K562 (cell line): ENCODE results near the gene PPFIA1. TPM values are rescaled to one million over a fixed set of nuclear protein-coding genes. Genes with fewer than 3 reads are reported as not detected.

Experiments
- ATAC-seq: fragments of 200-7000 bp; cut with Tn5 transposase; 3 replicates; pipeline ENCODE4 v1.9.1; 2020; ENCODE audit warnings: moderate library complexity
- BruUV-seq: library from RNA; stranded (reverse); fragments of 400-500 nt; replicated peaks from 2 replicates; lab custom pipeline; 2021; lab: Mats Ljungman, UMichigan
- CTCF ChIA-PET: fragments of 300-600 bp; formaldehyde crosslinking; extraction: SDS; loops from one replicate; lab custom pipeline; 2021; ENCODE audit warnings: low intra/inter-chr PET ratio; lab: Yijun Ruan, JAX
- POLR2A ChIA-PET: fragments of 300-600, 350-650 bp; sonication (Branson Sonifier 250); formaldehyde crosslinking; extraction: SDS; loops from one replicate; lab custom pipeline; 2021; ENCODE audit warnings: antibody characterized with exemption, inconsistent platforms; lab: Yijun Ruan, JAX
- DNase-seq, 4 experiments: peaks; one replicate each; pipeline versions ENCODE4 v3.0.0 to v3.0.0-alpha.2; 2011 to 2018; ENCODE audit warnings: low spot score in 3 of 4, mixed read lengths in 3 of 4; ENCODE audit errors: extremely low read depth in 1 of 4
- FAIRE-seq: peaks from 2 replicates; lab custom pipeline; 2011; peaks lifted over from hg19 to GRCh38; lab: Jason Lieb, UNC
- H2AFZ ChIP-seq: 2 replicates; pipeline ENCODE4 v1.6.0; 2011; ENCODE audit warnings: low read depth, low read length, control low read depth, inconsistent platforms
- H3K27ac ChIP-seq: fragments of 200-600 bp; 3 replicates; pipeline ENCODE4 v1.8.0; 2011; ENCODE audit warnings: low read depth, mild to moderate bottlenecking, control low read depth, inconsistent platforms, low read length, moderate library complexity, mixed read lengths; ENCODE audit errors: extremely low read depth
- H3K27me3 ChIP-seq, 2 experiments: fragments of 300-600 bp in 1 of 2; 2 replicates in 1 of 2; 3 replicates in 1 of 2; pipeline versions ENCODE4 v1.6.0 to v1.8.0; 2011; ENCODE audit warnings: inconsistent platforms in 2 of 2, low read length in 2 of 2, mild to moderate bottlenecking in 1 of 2, mixed read lengths in 1 of 2, moderate library complexity in 1 of 2; ENCODE audit not compliant: control insufficient read depth in 2 of 2, insufficient read depth in 2 of 2
- H3K36me3 ChIP-seq: fragments of 300-600 bp; 3 replicates; pipeline ENCODE4 v1.8.0; 2011; ENCODE audit warnings: mild to moderate bottlenecking, low read length, inconsistent platforms; ENCODE audit not compliant: control insufficient read depth, insufficient read depth
- H3K4me1 ChIP-seq, 2 experiments: fragments of 200-600 bp in 1 of 2; replicated peaks in 1 of 2; 2 replicates in 1 of 2; 3 replicates in 1 of 2; pipeline versions ENCODE4 v1.5.1 to v1.8.0; 2011; ENCODE audit warnings: inconsistent platforms in 2 of 2, low read length in 2 of 2, mild to moderate bottlenecking in 1 of 2, mixed read lengths in 1 of 2, moderate library complexity in 1 of 2; ENCODE audit not compliant: control insufficient read depth in 2 of 2, insufficient read depth in 2 of 2
- H3K4me2 ChIP-seq: 2 replicates; pipeline ENCODE4 v1.6.1; 2011; ENCODE audit warnings: low read length, control low read depth, inconsistent platforms, mixed read lengths; ENCODE audit not compliant: insufficient read depth
- H3K4me3 ChIP-seq: fragments of 200-600 bp; sonication (generic), shearing (Covaris generic); 2 replicates; pipeline ENCODE4 v1.5.1; 2016; ENCODE audit warnings: control low read depth, inconsistent platforms
- H3K79me2 ChIP-seq: fragments of 200-600 bp; 3 replicates; pipeline ENCODE4 v1.8.0; 2011; ENCODE audit warnings: low read length, inconsistent platforms; ENCODE audit not compliant: control insufficient read depth, insufficient read depth
- H3K9ac ChIP-seq, 2 experiments: 2 replicates each; pipeline versions ENCODE4 v1.6.0 to v1.6.1; 2011; ENCODE audit warnings: low read depth in 2 of 2, low read length in 2 of 2, control low read depth in 1 of 2, inconsistent platforms in 1 of 2, mild to moderate bottlenecking in 1 of 2, mixed read lengths in 1 of 2; ENCODE audit not compliant: insufficient read depth in 1 of 2
- H3K9me1 ChIP-seq: one replicate; pipeline ENCODE4 v1.6.0; 2011; ENCODE audit warnings: inconsistent platforms, mild to moderate bottlenecking, low read length, moderate library complexity; ENCODE audit not compliant: control insufficient read depth, insufficient read depth
- H3K9me3 ChIP-seq: replicated peaks from 2 replicates; pipeline ENCODE4 v1.5.1; 2011; ENCODE audit warnings: low read depth, low read length, inconsistent platforms; ENCODE audit not compliant: control insufficient read depth, insufficient read depth
- H4K20me1 ChIP-seq: replicated peaks from 2 replicates; pipeline ENCODE4 v1.6.1; 2011; ENCODE audit warnings: low read length, inconsistent platforms, mixed read lengths; ENCODE audit not compliant: control insufficient read depth, insufficient read depth
- C11orf30 ChIP-seq: fragments of 450-650 bp; IDR thresholded peaks from 2 replicates; pipeline ENCODE4 v1.6.1; 2016; ENCODE audit warnings: low read depth, mild to moderate bottlenecking
- KAT8 ChIP-seq: fragments of 450-650 bp; IDR thresholded peaks from 2 replicates; pipeline ENCODE4 v1.6.1; 2016; ENCODE audit warnings: low read depth, mild to moderate bottlenecking
- MAZ ChIP-seq, 2 experiments: fragments of 450-650 bp in 1 of 2; sonication (generic) in 1 of 2; formaldehyde crosslinking; IDR thresholded peaks in 1 of 2; conservative IDR thresholded peaks in 1 of 2; 2 replicates each; pipeline versions ENCODE4 v1.4.0 to v1.5.0; 2020; ENCODE audit warnings: mild to moderate bottlenecking in 1 of 2, missing genetic modification reagents in 1 of 2
- MTA2 ChIP-seq: fragments of 450-650 bp; IDR thresholded peaks from 2 replicates; pipeline ENCODE4 v1.6.1; 2016; ENCODE audit warnings: low read depth
- RBFOX2 ChIP-seq: fragments of 200-400 bp; formaldehyde crosslinking; IDR thresholded peaks from 2 replicates; pipeline ENCODE4 v1.6.1; 2017; ENCODE audit warnings: low read depth, mild to moderate bottlenecking, low read length, moderate library complexity
- SREBF2 ChIP-seq: sonication (generic); formaldehyde crosslinking; IDR thresholded peaks from 2 replicates; pipeline ENCODE4 v1.4.0; 2020; ENCODE audit warnings: mild to moderate bottlenecking, missing genetic modification reagents
- ZNF3 ChIP-seq: fragments of 250-450 bp; sonication (Bioruptor Pico); IDR thresholded peaks from 2 replicates; pipeline ENCODE4 v1.5.0; 2021; ENCODE audit warnings: mild to moderate bottlenecking, moderate library complexity
- ZNF316 ChIP-seq: fragments of 450-650 bp; IDR thresholded peaks from 2 replicates; pipeline ENCODE4 v1.6.1; 2016
- WGBS: fragments of 100-300 bp; shearing (Covaris generic); methylation state at CpG from one replicate; pipeline ENCODE4 v1.1.6; 2016; ENCODE audit warnings: low coverage, mixed read lengths; ENCODE audit not compliant: insufficient coverage; ENCODE audit errors: missing lambda C conversion rate; 5-methylcytosine and 5-hydroxymethylcytosine counted together
- in situ Hi-C: fragments of 300-500 bp; cut with MboI; formaldehyde crosslinking; loops from 4 replicates; pipeline ENCODE4 v1.15.0; 2018; ENCODE audit warnings: inconsistent platforms, mixed read lengths
- intact Hi-C: fragments of 100-400 bp; cut with micrococcal nuclease; formaldehyde crosslinking; loops from 2 replicates; pipeline ENCODE4 v1.14.2; 2022
- polyA plus RNA-seq, 8 experiments: library from polyadenylated mRNA; depleted of rRNA in 4 of 8; stranded (reverse) in 5 of 8; unstranded in 3 of 8; fragments of >200 nt; fragmentation: Nextera tagmentation in 2 of 8; fragmentation: Illumina TruSeq in 1 of 8; extraction: Ambion mirVana in 2 of 8; extraction: Trizol in 1 of 8; gene quantifications; 2 replicates each; pipeline versions ENCODE4 v1.2.1 to v1.2.3, GENCODE V29; 2011 to 2014; ENCODE audit warnings: inconsistent platforms in 1 of 8, missing spikeins in 1 of 8
- total RNA-seq, 7 experiments: library from RNA; depleted of rRNA in 6 of 7; stranded (reverse); fragments of >200 nt in 6 of 7; fragmentation: Illumina TruSeq in 2 of 7; extraction: Trizol in 2 of 7; gene quantifications; 2 replicates each; pipeline versions ENCODE4 v1.2.1 to v1.2.3, GENCODE V29; 2011 to 2021; ENCODE audit warnings: low replicate concordance in 1 of 7
- TF ChIP-seq, protein P1 (sequence below): fragments of 150-350 bp; conservative IDR thresholded peaks from 2 replicates; pipeline ENCODE4 v1.6.1; 2014; ENCODE audit warnings: low read length
- TF ChIP-seq, protein P2 (sequence below): fragments of 250-450 bp; sonication (Bioruptor Pico); IDR thresholded peaks from 2 replicates; pipeline ENCODE4 v1.4.0; 2020
- TF ChIP-seq, protein P3 (sequence below): fragments of 450-650 bp; formaldehyde crosslinking; IDR thresholded peaks from 2 replicates; pipeline ENCODE4 v1.4.0; 2020; ENCODE audit warnings: mild to moderate bottlenecking, mixed read lengths

Gene PPFIA1
- total and polyA plus RNA-seq, 9 of the 15 experiments (the other 6 are each of a cell fraction or from before 2014, with no cell fraction given): 9.9 to 41.5 (median 28.5) TPM

DNA sequence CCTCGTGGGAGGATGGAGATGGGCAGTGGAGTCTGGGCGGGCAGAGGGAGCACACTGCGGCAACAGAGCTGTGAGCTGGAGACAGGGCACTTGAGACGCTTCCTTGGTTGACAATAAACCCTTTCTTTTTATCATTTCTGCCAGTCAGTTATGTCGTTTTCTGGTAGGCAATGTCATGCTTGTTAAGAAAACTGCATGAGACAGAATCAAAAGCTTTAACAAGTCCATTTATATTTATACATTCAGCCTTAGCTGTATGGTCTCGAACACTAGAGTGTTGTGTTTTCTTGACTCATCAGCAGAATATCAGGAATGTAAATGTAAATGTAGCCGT lies 31.9 kb downstream of the PPFIA1 start:
- DNase-seq: no peak
- Histone ChIP-seq H3K9ac (peak overlapping the region in 1 of 2 experiments; percentile 54; a peak in 2 of 4 replicates), H3K9me1 (no peaks in the 10 kb centered on the region), H3K4me3 (no peak overlapping the region), H3K4me2 (no peak overlapping the region), H3K79me2 (peaks cover 24% of the 10 kb centered on the region; the same call in 2 of the 3 replicates), H3K27me3 (no peaks in the 10 kb centered on the region), H3K27ac (no peak overlapping the region), H3K4me1 (peaks cover 0 to 2% of the 10 kb centered on the region in 2 experiments; a peak in 3 of 5 replicates), H3K9me3 (no peaks in the 10 kb centered on the region), H4K20me1 (no peaks in the 10 kb centered on the region), H2AFZ (no peak overlapping the region), H3K36me3 (peaks cover 55% of the 10 kb centered on the region)
- in situ Hi-C loops (no loop called here), intact Hi-C loops (no loop called here)
- TF ChIP-seq RBFOX2 (no peak), ZNF316 (peak; percentile 47; the same call in 1 of the 2 replicates), C11orf30 (peak; percentile 15; the same call in 1 of the 2 replicates), ZNF3 (CRISPR knock-in tag) (no peak)
- FAIRE-seq: no peak
- ChIA-PET POLR2A (interaction anchor here (0.6 to 1.6 kb wide), 5 partner anchors 11 to 223 kb away, joined by 3 to 4 read pairs (median 3); no protein-coding TSS in a partner anchor), CTCF (no interaction called here)
- WGBS: 81% methylated on average over 6 of the region's 7 CpGs
- no TSS peak for BruUV-seq
- ATAC-seq: no peak

DNA sequence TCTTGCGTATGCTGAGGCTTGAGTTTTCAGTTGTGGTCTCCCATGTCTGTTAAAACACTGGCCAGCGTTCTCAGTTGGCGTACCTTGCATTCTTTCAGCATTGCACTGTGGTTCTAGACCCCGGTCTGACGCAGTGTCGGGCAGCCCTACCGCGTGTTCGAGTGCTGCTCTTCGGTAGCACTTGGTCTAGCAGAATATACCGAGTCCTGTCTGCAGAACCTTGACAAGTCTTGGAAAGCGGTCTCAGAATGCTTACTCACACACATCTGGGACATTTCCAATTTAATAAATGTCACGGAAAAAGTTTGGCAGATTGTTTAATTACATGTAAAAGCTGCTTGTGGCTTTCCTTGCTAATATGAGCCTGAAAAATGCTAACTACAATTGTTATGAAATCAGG lies 32.6 kb downstream of the PPFIA1 start:
- Histone ChIP-seq H3K36me3 (peaks cover 51% of the 10 kb centered on the region; the same call in 2 of the 3 replicates), H3K9me3 (no peaks in the 10 kb centered on the region), H3K4me3 (no peak overlapping the region), H2AFZ (no peak overlapping the region), H3K9ac (peak overlapping the region in 1 of 2 experiments; percentile 18; a peak in 1 of 4 replicates), H3K79me2 (peaks cover 23% of the 10 kb centered on the region; the same call in 2 of the 3 replicates), H3K4me2 (no peak overlapping the region), H3K4me1 (peaks cover 0 to 2% of the 10 kb centered on the region in 2 experiments; a peak in 3 of 5 replicates), H3K9me1 (no peaks in the 10 kb centered on the region), H3K27me3 (no peaks in the 10 kb centered on the region), H3K27ac (no peak overlapping the region), H4K20me1 (no peaks in the 10 kb centered on the region)
- FAIRE-seq (no peak), ATAC-seq (no peak), DNase-seq (no peak)
- ChIA-PET POLR2A (interaction anchor here (0.7 to 1.6 kb wide), 3 partner anchors 10 to 222 kb away, joined by 3 to 4 read pairs (median 4); no protein-coding TSS in a partner anchor), CTCF (no interaction called here)
- WGBS: 93% methylated on average over 13 of the region's 13 CpGs
- in situ Hi-C loops (no loop called here), intact Hi-C loops (no loop called here)
- BruUV-seq: no TSS peak
- TF ChIP-seq, protein P1, sequence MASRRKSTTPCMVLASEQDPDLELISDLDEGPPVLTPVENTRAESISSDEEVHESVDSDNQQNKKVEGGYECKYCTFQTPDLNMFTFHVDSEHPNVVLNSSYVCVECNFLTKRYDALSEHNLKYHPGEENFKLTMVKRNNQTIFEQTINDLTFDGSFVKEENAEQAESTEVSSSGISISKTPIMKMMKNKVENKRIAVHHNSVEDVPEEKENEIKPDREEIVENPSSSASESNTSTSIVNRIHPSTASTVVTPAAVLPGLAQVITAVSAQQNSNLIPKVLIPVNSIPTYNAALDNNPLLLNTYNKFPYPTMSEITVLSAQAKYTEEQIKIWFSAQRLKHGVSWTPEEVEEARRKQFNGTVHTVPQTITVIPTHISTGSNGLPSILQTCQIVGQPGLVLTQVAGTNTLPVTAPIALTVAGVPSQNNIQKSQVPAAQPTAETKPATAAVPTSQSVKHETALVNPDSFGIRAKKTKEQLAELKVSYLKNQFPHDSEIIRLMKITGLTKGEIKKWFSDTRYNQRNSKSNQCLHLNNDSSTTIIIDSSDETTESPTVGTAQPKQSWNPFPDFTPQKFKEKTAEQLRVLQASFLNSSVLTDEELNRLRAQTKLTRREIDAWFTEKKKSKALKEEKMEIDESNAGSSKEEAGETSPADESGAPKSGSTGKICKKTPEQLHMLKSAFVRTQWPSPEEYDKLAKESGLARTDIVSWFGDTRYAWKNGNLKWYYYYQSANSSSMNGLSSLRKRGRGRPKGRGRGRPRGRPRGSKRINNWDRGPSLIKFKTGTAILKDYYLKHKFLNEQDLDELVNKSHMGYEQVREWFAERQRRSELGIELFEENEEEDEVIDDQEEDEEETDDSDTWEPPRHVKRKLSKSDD: no peak
- no peak for TF ChIP-seq SREBF2
- TF ChIP-seq MTA2: no peak
- no peak for TF ChIP-seq KAT8
- no peak for TF ChIP-seq MAZ (CRISPR knock-in tag; conservative IDR thresholded peaks at IDR 0.05 in 1 of 2, IDR thresholded peaks at IDR 0.05 in 1 of 2)
- TF ChIP-seq, protein P2, sequence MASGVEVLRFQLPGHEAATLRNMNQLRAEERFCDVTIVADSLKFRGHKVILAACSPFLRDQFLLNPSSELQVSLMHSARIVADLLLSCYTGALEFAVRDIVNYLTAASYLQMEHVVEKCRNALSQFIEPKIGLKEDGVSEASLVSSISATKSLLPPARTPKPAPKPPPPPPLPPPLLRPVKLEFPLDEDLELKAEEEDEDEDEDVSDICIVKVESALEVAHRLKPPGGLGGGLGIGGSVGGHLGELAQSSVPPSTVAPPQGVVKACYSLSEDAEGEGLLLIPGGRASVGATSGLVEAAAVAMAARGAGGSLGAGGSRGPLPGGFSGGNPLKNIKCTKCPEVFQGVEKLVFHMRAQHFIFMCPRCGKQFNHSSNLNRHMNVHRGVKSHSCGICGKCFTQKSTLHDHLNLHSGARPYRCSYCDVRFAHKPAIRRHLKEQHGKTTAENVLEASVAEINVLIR (CRISPR knock-in tag): no peak
- TF ChIP-seq, protein P3, sequence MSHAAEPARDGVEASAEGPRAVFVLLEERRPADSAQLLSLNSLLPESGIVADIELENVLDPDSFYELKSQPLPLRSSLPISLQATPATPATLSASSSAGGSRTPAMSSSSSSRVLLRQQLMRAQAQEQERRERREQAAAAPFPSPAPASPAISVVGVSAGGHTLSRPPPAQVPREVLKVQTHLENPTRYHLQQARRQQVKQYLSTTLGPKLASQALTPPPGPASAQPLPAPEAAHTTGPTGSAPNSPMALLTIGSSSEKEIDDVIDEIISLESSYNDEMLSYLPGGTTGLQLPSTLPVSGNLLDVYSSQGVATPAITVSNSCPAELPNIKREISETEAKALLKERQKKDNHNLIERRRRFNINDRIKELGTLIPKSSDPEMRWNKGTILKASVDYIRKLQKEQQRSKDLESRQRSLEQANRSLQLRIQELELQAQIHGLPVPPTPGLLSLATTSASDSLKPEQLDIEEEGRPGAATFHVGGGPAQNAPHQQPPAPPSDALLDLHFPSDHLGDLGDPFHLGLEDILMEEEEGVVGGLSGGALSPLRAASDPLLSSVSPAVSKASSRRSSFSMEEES: no peak
